Ramos (cell line): ENCODE measurements around the gene TEX264.

Experiments
- in situ Hi-C: fragments of 300-500 bp; cut with MboI; formaldehyde crosslinking; loops from one replicate; pipeline ENCODE4 v1.14.3; 2022; ENCODE audit warnings: low sequenced_read_pairs; ENCODE audit not compliant: unreplicated experiment

TEX264 gene

DNA sequence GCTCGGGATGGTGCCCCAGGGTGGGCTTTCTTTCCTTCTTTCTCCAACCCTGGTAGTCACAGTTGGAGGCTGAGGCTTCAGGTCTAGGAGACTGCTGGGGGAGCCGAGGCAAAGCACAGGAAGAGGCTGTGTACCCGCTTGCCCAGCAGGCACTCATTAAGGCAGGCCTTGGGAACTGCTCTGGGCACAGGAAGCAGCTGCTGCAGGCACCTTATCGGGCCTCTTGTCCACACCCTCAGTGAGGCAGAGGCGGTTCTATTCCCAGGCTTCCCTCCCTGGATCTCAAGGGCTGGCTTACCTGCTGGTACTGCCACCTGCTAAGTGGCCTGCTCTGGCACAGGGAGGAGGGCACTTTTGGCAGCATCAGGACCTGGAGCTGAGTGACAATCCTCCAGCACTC, 20.0 kb downstream of the TEX264 start:
- in situ Hi-C loops = no loop called here

GRCh38 chr3:51691949-51692348, 20.9 kb downstream of the TEX264 start:
- in situ Hi-C loops = no loop called here

GRCh38 chr3:51692980-51693395, 21.9 kb downstream of the TEX264 start:
- in situ Hi-C loops = no loop called here

GRCh38 chr3:51696954-51697353, 25.9 kb downstream of the TEX264 start:
- in situ Hi-C loops = no loop called here

- in situ Hi-C loops = no loop called here
These were observed 27.2 kb downstream of the TEX264 start for GRCh38 chr3:51698209-51698608.

DNA sequence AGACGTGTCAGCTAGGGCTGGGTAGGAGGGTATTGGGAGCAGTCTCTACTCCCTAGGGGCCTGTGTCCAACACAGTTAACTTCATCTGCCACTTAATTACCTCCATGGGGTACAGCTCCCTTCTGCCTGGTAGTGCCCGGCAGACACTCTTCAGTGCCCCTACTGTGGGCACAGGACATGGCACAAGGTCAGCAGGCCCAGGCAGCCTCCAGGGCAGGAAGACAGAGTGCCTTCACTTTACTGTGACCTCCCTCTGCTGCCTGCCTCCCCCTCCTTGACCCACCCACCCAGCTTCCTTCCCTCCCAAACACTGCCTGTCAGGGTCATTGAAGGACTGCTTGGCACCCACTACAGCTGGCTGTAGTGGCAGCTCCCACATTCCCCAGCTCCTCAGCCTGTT, 29.4 kb downstream of the TEX264 start:
- in situ Hi-C loops = no loop called here

GRCh38 chr3:51702156-51702555, 31.1 kb downstream of the TEX264 start:
- in situ Hi-C loops = no loop called here

DNA sequence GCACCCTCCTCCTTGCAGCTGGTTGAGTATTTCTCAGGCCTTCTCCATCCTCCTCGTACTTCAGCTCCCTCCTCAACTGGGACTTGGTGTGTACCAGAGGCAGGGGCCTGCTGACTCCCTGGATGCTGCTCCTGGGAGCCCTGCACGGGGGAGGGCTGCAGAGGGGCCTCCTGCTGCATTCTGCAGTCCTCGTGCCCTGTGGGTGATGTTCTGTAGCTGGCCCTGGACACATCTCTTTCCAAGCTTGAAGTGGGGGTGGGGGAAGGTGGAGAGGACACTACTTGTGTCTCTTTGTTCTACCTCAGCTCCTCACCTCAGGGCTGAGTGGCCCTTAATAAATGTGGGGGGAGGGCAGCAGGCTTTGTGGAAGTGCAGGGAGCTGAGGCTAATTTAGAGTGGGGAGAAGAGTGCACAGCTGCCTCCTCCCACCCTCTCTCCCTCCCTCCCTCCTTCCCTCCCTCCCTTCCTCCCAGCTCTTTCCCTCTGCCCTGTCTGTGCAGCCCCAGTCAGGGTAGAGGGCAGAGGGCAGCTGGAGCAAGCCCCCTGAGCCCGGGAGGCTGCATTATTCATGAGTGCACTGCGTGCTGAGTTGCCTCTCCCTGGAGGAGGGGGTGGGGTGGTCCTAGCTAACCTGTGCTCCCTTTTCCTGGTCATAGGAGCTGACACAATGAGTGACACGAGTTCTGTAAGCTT, 32.2 kb downstream of the TEX264 start:
- in situ Hi-C loops = no loop called here

- in situ Hi-C loops = no loop called here
These were observed 32.9 kb downstream of the TEX264 start for GRCh38 chr3:51703761-51704510.

GRCh38 chr3:51704511-51704950, 33.5 kb downstream of the TEX264 start:
- in situ Hi-C loops = no loop called here

GRCh38 chr3:51705276-51706020, 34.4 kb downstream of the TEX264 start:
- in situ Hi-C loops = no loop called here

DNA sequence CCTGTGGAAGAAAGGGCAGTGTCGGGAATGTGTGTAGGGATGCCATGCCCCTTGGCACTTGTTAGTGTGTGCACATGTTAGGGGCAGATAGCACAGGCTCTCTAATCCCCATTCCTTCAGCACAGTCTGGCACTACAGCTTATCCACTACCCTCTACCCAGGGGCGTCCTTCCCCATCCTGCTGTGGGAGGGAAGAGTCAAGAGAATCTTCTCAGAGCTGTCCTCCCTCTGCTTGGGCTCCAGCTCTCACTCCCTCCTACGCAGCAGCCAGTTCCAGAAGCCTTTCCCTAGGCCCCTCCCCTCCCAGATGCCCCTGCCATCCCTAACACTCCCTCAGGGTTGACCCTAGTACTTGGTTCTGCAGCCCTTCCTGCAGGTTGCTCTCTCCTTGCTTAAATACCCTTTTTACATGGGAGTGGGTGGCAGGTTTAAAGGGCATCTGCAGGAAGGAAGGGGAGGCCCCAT, 35.0 kb downstream of the TEX264 start:
- in situ Hi-C loops = no loop called here

GRCh38 chr3:51706788-51707731, 36.0 kb downstream of the TEX264 start, which contains the start of gene GRM2:
Gene GRM2, plus strand, starts transcription at chr3:51707068. Its CDS starts 1,916 bp downstream, at chr3:51708984.
- in situ Hi-C loops = no loop called here

DNA sequence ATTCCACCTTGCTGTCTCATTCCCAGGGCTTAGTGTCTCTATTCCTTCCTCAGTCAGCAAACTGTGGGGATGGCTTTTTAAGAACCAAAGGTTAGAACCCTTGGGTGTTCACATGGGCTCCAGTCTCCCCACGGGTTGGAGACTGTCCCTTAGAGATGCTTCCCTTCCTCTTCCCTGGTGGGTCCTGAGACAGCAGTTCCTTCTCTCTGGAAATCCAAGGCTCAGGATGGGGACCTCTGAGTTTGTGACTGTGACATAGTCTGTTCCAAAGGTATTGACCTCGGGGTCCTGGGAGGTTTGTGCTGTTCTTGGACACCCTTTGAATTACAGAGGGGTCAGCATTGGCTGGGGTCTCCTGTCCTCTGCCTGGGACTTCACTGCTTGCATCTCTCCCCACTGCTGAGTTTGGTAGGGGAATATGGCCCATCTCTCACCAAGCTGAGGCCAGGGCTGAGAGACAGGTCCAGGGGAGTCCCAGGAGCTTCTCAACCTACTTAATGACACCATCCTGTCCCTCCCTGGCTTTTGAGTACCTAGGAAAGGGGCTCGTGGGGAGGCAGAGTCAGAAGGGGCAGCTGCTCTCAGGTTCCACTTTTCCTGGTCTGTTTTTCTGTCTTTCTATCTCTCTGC, 37.3 kb downstream of the TEX264 start:
- in situ Hi-C loops = no loop called here

DNA sequence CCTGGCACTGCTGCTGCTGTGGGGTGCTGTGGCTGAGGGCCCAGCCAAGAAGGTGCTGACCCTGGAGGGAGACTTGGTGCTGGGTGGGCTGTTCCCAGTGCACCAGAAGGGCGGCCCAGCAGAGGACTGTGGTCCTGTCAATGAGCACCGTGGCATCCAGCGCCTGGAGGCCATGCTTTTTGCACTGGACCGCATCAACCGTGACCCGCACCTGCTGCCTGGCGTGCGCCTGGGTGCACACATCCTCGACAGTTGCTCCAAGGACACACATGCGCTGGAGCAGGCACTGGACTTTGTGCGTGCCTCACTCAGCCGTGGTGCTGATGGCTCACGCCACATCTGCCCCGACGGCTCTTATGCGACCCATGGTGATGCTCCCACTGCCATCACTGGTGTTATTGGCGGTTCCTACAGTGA, 38.0 kb downstream of the TEX264 start:
- in situ Hi-C loops = no loop called here

DNA sequence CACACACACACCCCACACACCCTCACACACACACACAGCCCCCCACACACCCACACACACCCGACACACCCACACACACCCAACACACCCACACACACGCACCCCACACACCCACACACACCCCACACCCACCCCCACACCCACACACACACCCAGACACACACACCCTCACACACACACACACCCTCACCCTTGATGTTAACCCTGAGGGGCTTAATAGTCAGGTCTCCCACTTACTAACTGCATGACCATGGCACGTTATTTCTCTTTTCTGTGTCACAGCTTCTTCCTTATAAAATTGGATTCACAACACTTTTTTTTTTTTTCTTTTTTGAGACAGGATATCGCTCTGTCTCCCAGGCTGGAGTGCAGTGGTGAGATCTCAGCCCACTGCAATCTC, 38.6 kb downstream of the TEX264 start:
- in situ Hi-C loops = no loop called here

DNA sequence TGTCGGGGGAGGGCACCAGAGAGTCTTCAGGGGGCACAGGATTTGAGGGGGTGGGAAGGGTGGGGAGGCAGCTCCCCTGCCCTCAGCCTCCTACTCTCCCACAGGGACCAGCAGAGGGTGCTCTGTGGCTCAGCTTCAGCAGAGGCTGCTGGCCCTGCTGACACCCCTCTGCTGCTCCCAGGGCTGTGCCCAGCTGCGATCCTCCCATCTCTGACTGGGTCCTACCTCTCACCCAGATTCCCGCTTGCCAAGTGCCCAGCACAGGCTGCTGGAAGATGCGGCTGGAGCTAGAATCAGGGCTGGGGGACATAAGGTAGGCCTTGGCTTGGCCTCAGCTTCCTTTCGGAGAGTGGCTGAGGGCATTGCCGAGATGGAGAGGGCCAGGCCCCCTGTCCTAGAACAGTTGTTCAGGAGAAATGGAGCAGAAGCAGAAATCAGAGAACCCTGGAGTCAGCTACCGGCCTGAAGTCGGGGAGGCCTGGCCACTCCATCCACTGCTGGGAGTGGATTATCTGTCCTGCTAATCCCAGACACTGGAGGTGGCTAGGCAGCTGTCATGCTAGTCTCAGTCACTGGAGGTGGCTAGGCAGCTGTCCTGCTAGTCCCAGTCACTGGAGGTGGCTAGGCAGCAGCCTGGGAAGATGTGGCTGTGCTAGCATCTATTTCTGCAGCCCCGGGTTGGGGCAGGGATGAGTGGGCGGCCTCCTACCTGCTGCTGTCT, 39.7 kb downstream of the TEX264 start:
- in situ Hi-C loops = no loop called here

DNA sequence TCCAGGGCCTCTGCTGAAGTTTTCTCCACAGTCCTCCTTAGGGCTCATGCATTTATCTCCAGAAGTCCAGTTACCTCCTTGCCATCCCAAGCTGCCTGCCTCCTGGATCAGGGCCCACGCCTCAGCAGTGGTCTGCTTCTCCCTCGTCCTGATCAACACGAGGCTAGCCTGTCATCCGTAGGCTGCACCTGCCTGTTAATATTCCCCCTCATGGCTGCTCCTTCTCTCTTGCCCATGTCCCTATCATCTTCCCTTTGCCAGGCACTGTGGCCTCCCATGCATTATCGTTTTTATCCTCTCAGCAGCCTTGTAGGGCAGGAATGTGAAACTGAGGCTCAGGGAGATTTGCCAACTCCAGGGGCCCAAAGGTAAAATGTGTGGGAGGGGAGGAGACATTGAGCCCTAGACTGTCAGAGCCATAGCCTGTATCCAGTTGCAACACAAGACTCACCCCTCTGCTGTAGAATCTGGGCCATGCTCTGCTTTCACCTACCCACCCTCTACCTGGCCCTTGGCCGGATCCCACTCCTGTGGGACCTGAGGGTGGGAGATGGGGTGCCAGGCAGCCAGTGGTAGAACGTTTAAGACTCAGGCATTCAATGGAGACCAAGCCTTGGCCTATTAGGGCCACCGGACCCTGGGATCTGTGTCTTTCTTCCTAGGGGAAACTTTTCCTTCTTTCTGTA, 40.4 kb downstream of the TEX264 start:
- in situ Hi-C loops = no loop called here
